ENCODE results near the gene GSK3A.

GSK3A gene

GRCh38 chr19:42220751-42221097 is 21.7 kb downstream of the GSK3A start:
- DNase-seq = no peak

GRCh38 chr19:42219812-42220750 is 22.3 kb downstream of the GSK3A start, which contains the start of gene ZNF526:
Gene ZNF526, plus strand, starts transcription at chr19:42220312. Its CDS starts 4,092 bp downstream, at chr19:42224404.
- DNase-seq = peak; percentile 99

- DNase-seq = peak; percentile 100
These were observed 24.6 kb downstream of the GSK3A start, which contains the start of gene DEDD2 for GRCh38 chr19:42217520-42218437. Gene DEDD2, minus strand, starts transcription at chr19:42217677. Its CDS starts 670 bp downstream, at chr19:42217007.

- peak; percentile 30 for DNase-seq
These were observed 25.5 kb downstream of the GSK3A start for GRCh38 chr19:42216653-42217519.

GRCh38 chr19:42214810-42215485 is 27.5 kb downstream of the GSK3A start:
- no peak for DNase-seq

- peak; percentile 26 for DNase-seq
These were observed 29.5 kb downstream of the GSK3A start for GRCh38 chr19:42212886-42213285.

- DNase-seq = no peak
These were observed 33.8 kb downstream of the GSK3A start for GRCh38 chr19:42208612-42209011.

GRCh38 chr19:42207767-42208271 is 34.6 kb downstream of the GSK3A start:
- DNase-seq = no peak

- DNase-seq = no peak
These were observed 35.3 kb downstream of the GSK3A start for GRCh38 chr19:42206871-42207755.

GRCh38 chr19:42204664-42205063 is 37.7 kb downstream of the GSK3A start:
- DNase-seq = no peak

- no peak for DNase-seq
These were observed 38.7 kb downstream of the GSK3A start for GRCh38 chr19:42203700-42204099.

- no peak for DNase-seq
These were observed 40.0 kb downstream of the GSK3A start for GRCh38 chr19:42202290-42202880.

- peak; percentile 80 for DNase-seq
These were observed 40.7 kb downstream of the GSK3A start for GRCh38 chr19:42201489-42202289.

GRCh38 chr19:42200116-42200715 is 42.2 kb downstream of the GSK3A start:
- DNase-seq = no peak

- DNase-seq = peak; percentile 88
These were observed 42.8 kb downstream of the GSK3A start for GRCh38 chr19:42199440-42200115.

- peak; percentile 86 for DNase-seq
These were observed 43.5 kb downstream of the GSK3A start for GRCh38 chr19:42198676-42199439.

- DNase-seq = no peak
These were observed 45.0 kb downstream of the GSK3A start for GRCh38 chr19:42197375-42197817.

All from activated CD4-positive, alpha-beta T cell treated with anti-CD3 and anti-CD28 coated beads, Interleukin-10, Interleukin-2, amounts not matched to agents 100 ng/mL and 50 ng/mL, durations not matched to agents 16 hours and 8 hours (primary cell).